ENCODE data around the gene POU2F2. TPM values are rescaled to one million over a fixed set of nuclear protein-coding genes. Genes with fewer than 3 reads are reported as not detected.

Gene POU2F2
- total and polyA plus RNA-seq, 2 experiments from 2014 or later, result 2.3 to 4.6 TPM

DNA sequence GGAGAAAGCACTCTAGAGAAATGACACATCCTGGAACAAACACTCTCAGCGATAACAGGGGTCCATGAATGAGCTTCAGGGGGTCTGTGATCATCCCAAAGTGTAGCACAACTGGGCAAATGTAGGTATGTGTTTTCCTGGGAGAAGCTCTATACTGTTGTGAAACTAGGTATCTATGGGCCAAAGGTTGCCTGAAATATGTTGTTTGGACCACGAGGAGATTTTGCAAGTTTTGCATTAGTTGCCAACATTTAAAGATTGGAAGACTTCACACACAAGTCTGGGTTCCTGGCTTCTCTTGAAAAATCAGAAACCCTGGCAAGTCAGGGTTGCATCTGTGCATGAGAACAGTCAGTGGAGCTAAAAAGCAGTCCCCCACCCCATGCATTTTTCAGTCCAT, 26.7 kb upstream of the POU2F2 start:
- ATAC-seq (no peak), DNase-seq (ENCODE audit: low spot score) (no peak)
- Histone ChIP-seq H3K36me3 (ENCODE audit: insufficient read depth) (no peaks in the 10 kb centered on the region), H3K4me2 (no peak overlapping the region), H3F3A (replicated peaks; ENCODE audit: low read depth) (0 out of 2 replicates have a peak, but pooled peaks cover 5% of the 10 kb centered on the region), H3K27me3 (ENCODE audit: insufficient read depth) (0 out of 2 replicates have a peak, but pooled peaks cover 7% of the 10 kb centered on the region), H3K27ac (ENCODE audit: low read depth) (no peak overlapping the region), H3K79me2 (replicated peaks; ENCODE audit: insufficient read depth) (no peaks in the 10 kb centered on the region), H4K20me1 (replicated peaks; ENCODE audit: insufficient read depth) (no peaks in the 10 kb centered on the region), H2AFZ (no peak overlapping the region), H3K9me2 (ENCODE audit: insufficient read depth) (no peaks in the 10 kb centered on the region), H3K4me3 (no peak overlapping the region), H3K4me1 (ENCODE audit: insufficient read depth) (peaks cover 8% of the 10 kb centered on the region)
- TF ChIP-seq STAT1 (IDR thresholded peaks at IDR 0.05; ENCODE audit: unreplicated experiment), result no peak
- TF ChIP-seq, protein P1, sequence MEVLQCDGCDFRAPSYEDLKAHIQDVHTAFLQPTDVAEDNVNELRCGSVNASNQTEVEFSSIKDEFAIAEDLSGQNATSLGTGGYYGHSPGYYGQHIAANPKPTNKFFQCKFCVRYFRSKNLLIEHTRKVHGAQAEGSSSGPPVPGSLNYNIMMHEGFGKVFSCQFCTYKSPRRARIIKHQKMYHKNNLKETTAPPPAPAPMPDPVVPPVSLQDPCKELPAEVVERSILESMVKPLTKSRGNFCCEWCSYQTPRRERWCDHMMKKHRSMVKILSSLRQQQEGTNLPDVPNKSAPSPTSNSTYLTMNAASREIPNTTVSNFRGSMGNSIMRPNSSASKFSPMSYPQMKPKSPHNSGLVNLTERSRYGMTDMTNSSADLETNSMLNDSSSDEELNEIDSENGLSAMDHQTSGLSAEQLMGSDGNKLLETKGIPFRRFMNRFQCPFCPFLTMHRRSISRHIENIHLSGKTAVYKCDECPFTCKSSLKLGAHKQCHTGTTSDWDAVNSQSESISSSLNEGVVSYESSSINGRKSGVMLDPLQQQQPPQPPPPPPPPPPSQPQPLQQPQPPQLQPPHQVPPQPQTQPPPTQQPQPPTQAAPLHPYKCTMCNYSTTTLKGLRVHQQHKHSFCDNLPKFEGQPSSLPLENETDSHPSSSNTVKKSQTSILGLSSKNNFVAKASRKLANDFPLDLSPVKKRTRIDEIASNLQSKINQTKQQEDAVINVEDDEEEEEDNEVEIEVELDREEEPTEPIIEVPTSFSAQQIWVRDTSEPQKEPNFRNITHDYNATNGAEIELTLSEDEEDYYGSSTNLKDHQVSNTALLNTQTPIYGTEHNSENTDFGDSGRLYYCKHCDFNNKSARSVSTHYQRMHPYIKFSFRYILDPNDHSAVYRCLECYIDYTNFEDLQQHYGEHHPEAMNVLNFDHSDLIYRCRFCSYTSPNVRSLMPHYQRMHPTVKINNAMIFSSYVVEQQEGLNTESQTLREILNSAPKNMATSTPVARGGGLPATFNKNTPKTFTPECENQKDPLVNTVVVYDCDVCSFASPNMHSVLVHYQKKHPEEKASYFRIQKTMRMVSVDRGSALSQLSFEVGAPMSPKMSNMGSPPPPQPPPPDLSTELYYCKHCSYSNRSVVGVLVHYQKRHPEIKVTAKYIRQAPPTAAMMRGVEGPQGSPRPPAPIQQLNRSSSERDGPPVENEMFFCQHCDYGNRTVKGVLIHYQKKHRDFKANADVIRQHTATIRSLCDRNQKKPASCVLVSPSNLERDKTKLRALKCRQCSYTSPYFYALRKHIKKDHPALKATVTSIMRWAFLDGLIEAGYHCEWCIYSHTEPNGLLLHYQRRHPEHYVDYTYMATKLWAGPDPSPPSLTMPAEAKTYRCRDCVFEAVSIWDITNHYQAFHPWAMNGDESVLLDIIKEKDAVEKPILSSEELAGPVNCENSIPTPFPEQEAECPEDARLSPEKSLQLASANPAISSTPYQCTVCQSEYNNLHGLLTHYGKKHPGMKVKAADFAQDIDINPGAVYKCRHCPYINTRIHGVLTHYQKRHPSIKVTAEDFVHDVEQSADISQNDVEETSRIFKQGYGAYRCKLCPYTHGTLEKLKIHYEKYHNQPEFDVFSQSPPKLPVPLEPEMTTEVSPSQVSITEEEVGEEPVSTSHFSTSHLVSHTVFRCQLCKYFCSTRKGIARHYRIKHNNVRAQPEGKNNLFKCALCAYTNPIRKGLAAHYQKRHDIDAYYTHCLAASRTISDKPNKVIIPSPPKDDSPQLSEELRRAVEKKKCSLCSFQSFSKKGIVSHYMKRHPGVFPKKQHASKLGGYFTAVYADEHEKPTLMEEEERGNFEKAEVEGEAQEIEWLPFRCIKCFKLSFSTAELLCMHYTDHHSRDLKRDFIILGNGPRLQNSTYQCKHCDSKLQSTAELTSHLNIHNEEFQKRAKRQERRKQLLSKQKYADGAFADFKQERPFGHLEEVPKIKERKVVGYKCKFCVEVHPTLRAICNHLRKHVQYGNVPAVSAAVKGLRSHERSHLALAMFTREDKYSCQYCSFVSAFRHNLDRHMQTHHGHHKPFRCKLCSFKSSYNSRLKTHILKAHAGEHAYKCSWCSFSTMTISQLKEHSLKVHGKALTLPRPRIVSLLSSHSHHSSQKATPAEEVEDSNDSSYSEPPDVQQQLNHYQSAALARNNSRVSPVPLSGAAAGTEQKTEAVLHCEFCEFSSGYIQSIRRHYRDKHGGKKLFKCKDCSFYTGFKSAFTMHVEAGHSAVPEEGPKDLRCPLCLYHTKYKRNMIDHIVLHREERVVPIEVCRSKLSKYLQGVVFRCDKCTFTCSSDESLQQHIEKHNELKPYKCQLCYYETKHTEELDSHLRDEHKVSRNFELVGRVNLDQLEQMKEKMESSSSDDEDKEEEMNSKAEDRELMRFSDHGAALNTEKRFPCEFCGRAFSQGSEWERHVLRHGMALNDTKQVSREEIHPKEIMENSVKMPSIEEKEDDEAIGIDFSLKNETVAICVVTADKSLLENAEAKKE (CRISPR knock-in tag; IDR thresholded peaks at IDR 0.05), result no peak
- no peak for TF ChIP-seq JUNB (IDR thresholded peaks at IDR 0.05; ENCODE audit: unreplicated experiment)
- no peak for TF ChIP-seq EZH2phosphoT487 (IDR thresholded peaks at IDR 0.05; ENCODE audit: unreplicated experiment)
- TF ChIP-seq, protein P2, sequence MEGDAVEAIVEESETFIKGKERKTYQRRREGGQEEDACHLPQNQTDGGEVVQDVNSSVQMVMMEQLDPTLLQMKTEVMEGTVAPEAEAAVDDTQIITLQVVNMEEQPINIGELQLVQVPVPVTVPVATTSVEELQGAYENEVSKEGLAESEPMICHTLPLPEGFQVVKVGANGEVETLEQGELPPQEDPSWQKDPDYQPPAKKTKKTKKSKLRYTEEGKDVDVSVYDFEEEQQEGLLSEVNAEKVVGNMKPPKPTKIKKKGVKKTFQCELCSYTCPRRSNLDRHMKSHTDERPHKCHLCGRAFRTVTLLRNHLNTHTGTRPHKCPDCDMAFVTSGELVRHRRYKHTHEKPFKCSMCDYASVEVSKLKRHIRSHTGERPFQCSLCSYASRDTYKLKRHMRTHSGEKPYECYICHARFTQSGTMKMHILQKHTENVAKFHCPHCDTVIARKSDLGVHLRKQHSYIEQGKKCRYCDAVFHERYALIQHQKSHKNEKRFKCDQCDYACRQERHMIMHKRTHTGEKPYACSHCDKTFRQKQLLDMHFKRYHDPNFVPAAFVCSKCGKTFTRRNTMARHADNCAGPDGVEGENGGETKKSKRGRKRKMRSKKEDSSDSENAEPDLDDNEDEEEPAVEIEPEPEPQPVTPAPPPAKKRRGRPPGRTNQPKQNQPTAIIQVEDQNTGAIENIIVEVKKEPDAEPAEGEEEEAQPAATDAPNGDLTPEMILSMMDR (conservative IDR thresholded peaks at IDR 0.05; ENCODE audit: low read depth in 2 of 2), result no peak
- TF ChIP-seq ZNF331 (CRISPR knock-in tag; IDR thresholded peaks at IDR 0.05; ENCODE audit: low read depth), result no peak
- TF ChIP-seq NANOG (IDR thresholded peaks at IDR 0.05; ENCODE audit: borderline replicate concordance), result no peak
- TF ChIP-seq ZNF114 (CRISPR knock-in tag; IDR thresholded peaks at IDR 0.05), result no peak
- TF ChIP-seq, protein P3, sequence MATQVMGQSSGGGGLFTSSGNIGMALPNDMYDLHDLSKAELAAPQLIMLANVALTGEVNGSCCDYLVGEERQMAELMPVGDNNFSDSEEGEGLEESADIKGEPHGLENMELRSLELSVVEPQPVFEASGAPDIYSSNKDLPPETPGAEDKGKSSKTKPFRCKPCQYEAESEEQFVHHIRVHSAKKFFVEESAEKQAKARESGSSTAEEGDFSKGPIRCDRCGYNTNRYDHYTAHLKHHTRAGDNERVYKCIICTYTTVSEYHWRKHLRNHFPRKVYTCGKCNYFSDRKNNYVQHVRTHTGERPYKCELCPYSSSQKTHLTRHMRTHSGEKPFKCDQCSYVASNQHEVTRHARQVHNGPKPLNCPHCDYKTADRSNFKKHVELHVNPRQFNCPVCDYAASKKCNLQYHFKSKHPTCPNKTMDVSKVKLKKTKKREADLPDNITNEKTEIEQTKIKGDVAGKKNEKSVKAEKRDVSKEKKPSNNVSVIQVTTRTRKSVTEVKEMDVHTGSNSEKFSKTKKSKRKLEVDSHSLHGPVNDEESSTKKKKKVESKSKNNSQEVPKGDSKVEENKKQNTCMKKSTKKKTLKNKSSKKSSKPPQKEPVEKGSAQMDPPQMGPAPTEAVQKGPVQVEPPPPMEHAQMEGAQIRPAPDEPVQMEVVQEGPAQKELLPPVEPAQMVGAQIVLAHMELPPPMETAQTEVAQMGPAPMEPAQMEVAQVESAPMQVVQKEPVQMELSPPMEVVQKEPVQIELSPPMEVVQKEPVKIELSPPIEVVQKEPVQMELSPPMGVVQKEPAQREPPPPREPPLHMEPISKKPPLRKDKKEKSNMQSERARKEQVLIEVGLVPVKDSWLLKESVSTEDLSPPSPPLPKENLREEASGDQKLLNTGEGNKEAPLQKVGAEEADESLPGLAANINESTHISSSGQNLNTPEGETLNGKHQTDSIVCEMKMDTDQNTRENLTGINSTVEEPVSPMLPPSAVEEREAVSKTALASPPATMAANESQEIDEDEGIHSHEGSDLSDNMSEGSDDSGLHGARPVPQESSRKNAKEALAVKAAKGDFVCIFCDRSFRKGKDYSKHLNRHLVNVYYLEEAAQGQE (IDR thresholded peaks at IDR 0.05; ENCODE audit: unreplicated experiment), result no peak
- TF ChIP-seq CREB1 (CRISPR knock-in tag; IDR thresholded peaks at IDR 0.05; ENCODE audit: low read depth), result no peak
- TF ChIP-seq, protein P4, sequence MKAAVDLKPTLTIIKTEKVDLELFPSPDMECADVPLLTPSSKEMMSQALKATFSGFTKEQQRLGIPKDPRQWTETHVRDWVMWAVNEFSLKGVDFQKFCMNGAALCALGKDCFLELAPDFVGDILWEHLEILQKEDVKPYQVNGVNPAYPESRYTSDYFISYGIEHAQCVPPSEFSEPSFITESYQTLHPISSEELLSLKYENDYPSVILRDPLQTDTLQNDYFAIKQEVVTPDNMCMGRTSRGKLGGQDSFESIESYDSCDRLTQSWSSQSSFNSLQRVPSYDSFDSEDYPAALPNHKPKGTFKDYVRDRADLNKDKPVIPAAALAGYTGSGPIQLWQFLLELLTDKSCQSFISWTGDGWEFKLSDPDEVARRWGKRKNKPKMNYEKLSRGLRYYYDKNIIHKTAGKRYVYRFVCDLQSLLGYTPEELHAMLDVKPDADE (IDR thresholded peaks at IDR 0.05), result no peak
- TF ChIP-seq EZH2 (IDR thresholded peaks at IDR 0.05; ENCODE audit: low read depth, unreplicated experiment), result no peak
- TF ChIP-seq POLR2AphosphoS5 (IDR thresholded peaks at IDR 0.05; ENCODE audit: low read depth), result no peak
- Mint-ChIP-seq H3K27me3 (ENCODE audit: insufficient read depth, low read depth, poor library complexity) (peaks cover 23% of the 10 kb centered on the region), H3K9me3 (no peaks in the 10 kb centered on the region), H3K4me3 (no peak overlapping the region), H3K4me1 (peaks cover 26% of the 10 kb centered on the region), H3K36me3 (ENCODE audit: low read depth) (no peaks in the 10 kb centered on the region; the same call in 2 of the 3 replicates), H3K27ac (no peak overlapping the region)

Data from GM23338 (cell line).